C4-2B (cell line): Measurements from ENCODE around the gene BNC2.

Source experiments
- CTCF ChIP-seq: fragments of 450-650 bp; conservative IDR thresholded peaks from 2 replicates; pipeline ENCODE4 v1.5.1; 2017; ENCODE audit warnings: mild to moderate bottlenecking
- ZFX ChIP-seq: fragments of 450-650 bp; IDR thresholded peaks from 2 replicates; pipeline ENCODE4 v1.6.1; 2017

- no peak for TF ChIP-seq CTCF
- TF ChIP-seq ZFX = no peak
Measured at GRCh38 chr9:16794103-16794502, 76.4 kb downstream of the BNC2 start.
